Mesenchymal stem cell (in vitro differentiated cells and primary cell): Measurements from ENCODE around the gene UXS1.

ENCODE experiments used
- DNase-seq: peaks from one replicate; pipeline ENCODE4 v3.0.0-alpha.2; 2013
- H2AFZ ChIP-seq: one replicate; pipeline ENCODE4 v1.6.1; 2013; ENCODE audit warnings: low read depth, mild to moderate bottlenecking, control low read depth, inconsistent platforms, low read length, moderate library complexity
- H2AK5ac ChIP-seq: 2 replicates; pipeline ENCODE4 v1.6.1; 2013; ENCODE audit warnings: low read length, moderate library complexity, mild to moderate bottlenecking, inconsistent platforms; ENCODE audit not compliant: severe bottlenecking
- H2BK120ac ChIP-seq: one replicate; pipeline ENCODE4 v1.6.1; 2013; ENCODE audit warnings: low read depth, mild to moderate bottlenecking, inconsistent platforms, low read length, moderate library complexity
- H2BK12ac ChIP-seq, 2 experiments: one replicate each; pipeline ENCODE4 v1.6.1; 2013; ENCODE audit warnings: inconsistent platforms in 2 of 2, low read length in 2 of 2, mild to moderate bottlenecking in 2 of 2, moderate library complexity in 2 of 2, control low read depth in 1 of 2
- H2BK15ac ChIP-seq: one replicate; pipeline ENCODE4 v1.6.1; 2013; ENCODE audit warnings: mild to moderate bottlenecking, low read depth, inconsistent platforms; ENCODE audit not compliant: poor library complexity, severe bottlenecking
- H2BK5ac ChIP-seq: 2 replicates; pipeline ENCODE4 v1.6.1; 2013; ENCODE audit warnings: low read depth, mild to moderate bottlenecking, low read length, control low read depth, inconsistent platforms; ENCODE audit not compliant: poor library complexity, severe bottlenecking
- H3K14ac ChIP-seq, 2 experiments: one replicate each; pipeline ENCODE4 v1.6.1; 2013; ENCODE audit warnings: inconsistent platforms in 2 of 2, low read length in 2 of 2, control low read depth in 1 of 2, mild to moderate bottlenecking in 1 of 2, moderate library complexity in 1 of 2
- H3K18ac ChIP-seq, 2 experiments: one replicate each; pipeline ENCODE4 v1.6.1; 2013; ENCODE audit warnings: inconsistent platforms in 2 of 2, low read length in 2 of 2, control low read depth in 1 of 2, low read depth in 1 of 2, mild to moderate bottlenecking in 1 of 2
- H3K23ac ChIP-seq, 2 experiments: one replicate each; pipeline ENCODE4 v1.6.1; 2013; ENCODE audit warnings: inconsistent platforms in 2 of 2, low read length in 2 of 2, mild to moderate bottlenecking in 2 of 2, moderate library complexity in 2 of 2, control low read depth in 1 of 2
- H3K27ac ChIP-seq: 2 replicates; pipeline ENCODE4 v1.5.1; 2013; ENCODE audit warnings: mild to moderate bottlenecking, moderate library complexity, low read length, control low read depth, inconsistent platforms; ENCODE audit not compliant: poor library complexity, severe bottlenecking
- H3K27me3 ChIP-seq, 2 experiments: 2 replicates each; pipeline versions ENCODE4 v1.6.1 to v1.7.0; 2013; ENCODE audit warnings: low read length in 2 of 2, mild to moderate bottlenecking in 2 of 2, moderate library complexity in 2 of 2, control low read depth in 1 of 2, inconsistent platforms in 1 of 2; ENCODE audit not compliant: control insufficient read depth in 1 of 2, insufficient read depth in 1 of 2
- H3K36me3 ChIP-seq, 2 experiments: 2 replicates each; pipeline versions ENCODE4 v1.6.1 to v1.7.0; 2013; ENCODE audit warnings: low read length in 2 of 2, control low read depth in 1 of 2, inconsistent platforms in 1 of 2, low read depth in 1 of 2, mild to moderate bottlenecking in 1 of 2; ENCODE audit not compliant: insufficient read depth in 2 of 2, control insufficient read depth in 1 of 2
- H3K4ac ChIP-seq, 2 experiments: one replicate each; pipeline ENCODE4 v1.6.1; 2013; ENCODE audit warnings: inconsistent platforms in 2 of 2, low read length in 2 of 2, mild to moderate bottlenecking in 2 of 2, moderate library complexity in 2 of 2, control low read depth in 1 of 2, low read depth in 1 of 2
- H3K4me1 ChIP-seq: 2 replicates; pipeline ENCODE4 v1.6.1; 2013; ENCODE audit warnings: low read depth, low read length, control low read depth; ENCODE audit not compliant: control insufficient read depth, insufficient read depth
- H3K4me2 ChIP-seq: 2 replicates; pipeline ENCODE4 v1.6.1; 2013; ENCODE audit warnings: low read length, mild to moderate bottlenecking, inconsistent platforms; ENCODE audit not compliant: poor library complexity, severe bottlenecking
- H3K4me3 ChIP-seq, 2 experiments: 2 replicates each; pipeline versions ENCODE4 v1.5.1 to v1.7.0; 2013; ENCODE audit warnings: low read length in 2 of 2, mild to moderate bottlenecking in 2 of 2, control low read depth in 1 of 2, low read depth in 1 of 2; ENCODE audit not compliant: insufficient read depth in 1 of 2
- H3K79me1 ChIP-seq: replicated peaks from 2 replicates; pipeline ENCODE4 v1.6.1; 2013; ENCODE audit warnings: mild to moderate bottlenecking, control low read depth, low read length, inconsistent platforms; ENCODE audit not compliant: poor library complexity, severe bottlenecking
- H3K9ac ChIP-seq: 2 replicates; pipeline ENCODE4 v1.7.0; 2013; ENCODE audit warnings: mild to moderate bottlenecking, low read length, moderate library complexity
- H3K9me3 ChIP-seq: 2 replicates; pipeline ENCODE4 v1.7.0; 2013; ENCODE audit warnings: mild to moderate bottlenecking, low read length; ENCODE audit not compliant: control insufficient read depth
- H4K8ac ChIP-seq: one replicate; pipeline ENCODE4 v1.6.1; 2013; ENCODE audit warnings: inconsistent platforms, mild to moderate bottlenecking, low read length, moderate library complexity
- H4K91ac ChIP-seq: one replicate; pipeline ENCODE4 v1.6.1; 2013; ENCODE audit warnings: mild to moderate bottlenecking, low read length, inconsistent platforms
- WGBS: methylation state at CpG from one replicate; pipeline ENCODE4 v1.1.7; 2013; ENCODE audit warnings: mixed read lengths; 5-methylcytosine and 5-hydroxymethylcytosine counted together

Gene UXS1

DNA sequence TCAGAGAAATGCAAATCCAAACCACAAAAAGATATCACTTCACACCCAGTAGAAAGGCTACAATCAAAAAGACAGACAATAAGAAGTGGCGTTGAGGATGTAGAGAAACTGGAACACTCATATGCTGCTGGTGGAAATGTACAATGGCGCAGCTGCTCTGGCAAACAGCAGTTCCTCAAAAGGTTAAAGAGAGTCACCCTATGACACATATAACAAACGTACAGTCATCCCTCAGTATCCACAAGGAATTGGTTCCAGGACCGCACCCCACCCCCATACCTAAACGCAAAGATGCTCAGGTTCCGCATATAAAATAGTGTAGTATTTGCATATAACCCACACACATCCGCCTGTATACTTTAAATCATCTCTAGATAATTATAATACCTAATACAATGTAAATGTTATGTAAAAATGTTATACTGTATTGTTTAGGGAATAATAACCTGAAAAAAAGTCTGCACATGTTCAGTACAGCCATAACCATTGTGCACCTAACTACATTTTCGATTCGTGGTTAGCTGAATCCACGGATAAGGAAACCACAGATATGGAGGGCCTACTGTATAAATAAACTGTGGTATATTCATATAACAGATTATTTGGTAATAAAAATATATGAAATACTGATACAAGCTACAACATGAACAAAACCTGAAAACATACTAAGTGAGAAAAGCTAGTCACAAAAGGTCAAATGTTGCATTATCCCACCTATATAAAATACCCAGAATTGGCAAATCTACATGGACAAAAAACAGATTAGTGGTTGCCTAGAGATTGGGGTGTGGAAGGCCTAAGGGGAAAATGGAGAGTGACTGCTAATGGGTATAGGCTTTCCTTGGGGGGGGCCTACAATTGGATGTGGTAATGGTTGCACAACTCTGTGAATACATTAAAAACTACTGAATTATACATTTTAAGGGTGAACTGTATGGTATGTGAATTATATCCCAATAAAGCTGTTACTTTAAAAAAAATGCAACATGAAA is 37.5 kb downstream of the UXS1 start:
- H2BK5ac ChIP-seq = no peak overlapping the region
- H3K79me1 ChIP-seq = peaks cover 38% of the 10 kb centered on the region
- peaks cover 27% of the 10 kb centered on the region for H3K9me3 ChIP-seq
- no peak overlapping the region for H2AFZ ChIP-seq
- H3K27ac ChIP-seq = no peak overlapping the region
- H4K8ac ChIP-seq = no peak overlapping the region
- H3K36me3 ChIP-seq = peaks cover 28 to 53% of the 10 kb centered on the region in 2 experiments
- H3K4me3 ChIP-seq = no peak overlapping the region
- no peak overlapping the region for H3K9ac ChIP-seq
- no peak overlapping the region for H3K4me2 ChIP-seq
- H3K4me1 ChIP-seq = peaks cover 6% of the 10 kb centered on the region
- no peak overlapping the region for H2BK120ac ChIP-seq
- H2AK5ac ChIP-seq = no peak overlapping the region
- no peak overlapping the region for H3K14ac ChIP-seq
- no peak for DNase-seq
- no peaks in the 10 kb centered on the region for H3K27me3 ChIP-seq
- no peak overlapping the region for H3K23ac ChIP-seq
- H2BK12ac ChIP-seq = no peak overlapping the region
- WGBS = 78% methylated on average over 5 of the region's 10 CpGs
- H2BK15ac ChIP-seq = no peak overlapping the region
- H4K91ac ChIP-seq = no peak overlapping the region
- H3K4ac ChIP-seq = no peak overlapping the region
- no peak overlapping the region for H3K18ac ChIP-seq

DNA sequence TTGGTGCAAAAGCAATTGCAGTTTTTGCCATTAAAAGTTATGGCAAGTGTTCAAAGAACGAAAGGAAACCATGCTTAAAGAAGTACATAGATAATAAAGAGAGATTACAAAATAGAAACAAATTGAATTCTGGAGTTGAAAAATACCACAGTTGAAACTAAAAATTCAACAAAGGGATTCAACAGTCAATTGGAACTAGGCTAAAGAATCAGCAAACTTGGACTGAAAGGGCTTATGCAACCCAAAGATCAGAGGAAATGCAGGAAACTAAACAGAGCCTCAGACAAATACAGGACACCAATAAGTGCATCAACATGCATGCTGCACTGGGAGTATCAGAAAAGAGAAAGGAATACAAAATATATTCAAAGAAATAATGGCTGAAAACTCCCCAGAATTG is 40.3 kb downstream of the UXS1 start:
- Histone ChIP-seq H2AK5ac (no peak overlapping the region), H4K8ac (no peak overlapping the region), H2BK120ac (no peak overlapping the region), H2BK5ac (no peak overlapping the region), H2BK15ac (no peak overlapping the region), H2BK12ac (no peak overlapping the region), H3K79me1 (peaks cover 33% of the 10 kb centered on the region), H3K4me1 (no peaks in the 10 kb centered on the region), H3K4me3 (no peak overlapping the region), H4K91ac (no peak overlapping the region), H3K14ac (no peak overlapping the region), H2AFZ (no peak overlapping the region), H3K9me3 (peaks cover 27% of the 10 kb centered on the region), H3K27me3 (no peaks in the 10 kb centered on the region), H3K4ac (no peak overlapping the region), H3K23ac (no peak overlapping the region), H3K27ac (no peak overlapping the region), H3K18ac (no peak overlapping the region), H3K36me3 (peaks cover 14 to 47% of the 10 kb centered on the region in 2 experiments), H3K4me2 (no peak overlapping the region), H3K9ac (no peak overlapping the region)
- no CpG with 5 or more reads among the region's 1 CpG for WGBS
- DNase-seq = no peak

DNA sequence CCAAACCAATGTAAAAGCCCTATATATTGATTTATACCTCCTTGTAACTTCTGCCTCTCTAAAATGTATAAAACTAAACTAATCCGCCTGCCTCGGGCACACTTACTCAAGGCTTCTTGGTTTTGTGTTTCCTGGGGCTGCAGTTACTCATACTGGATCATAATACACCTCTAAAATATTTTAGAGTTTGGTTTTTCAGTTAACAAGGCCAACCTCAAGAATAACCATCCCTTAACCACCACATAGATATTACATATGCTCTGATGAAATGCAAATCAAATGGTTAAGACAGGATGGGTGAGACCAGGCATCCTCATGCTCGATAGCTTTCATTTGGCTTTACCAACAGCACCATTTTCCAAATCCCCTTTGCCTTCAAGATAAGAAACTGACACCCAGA is 46.4 kb downstream of the UXS1 start:
- Histone ChIP-seq H3K27ac (peak overlapping the region; percentile 93), H3K27me3 (no peaks in the 10 kb centered on the region), H3K4me1 (peaks cover 10% of the 10 kb centered on the region), H4K91ac (no peak overlapping the region), H3K4me2 (no peak overlapping the region), H3K23ac (no peak overlapping the region), H2BK12ac (no peak overlapping the region), H3K18ac (no peak overlapping the region), H4K8ac (no peak overlapping the region), H3K36me3 (peaks cover 11 to 24% of the 10 kb centered on the region in 2 experiments), H3K4me3 (no peak overlapping the region), H2AFZ (no peak overlapping the region), H2AK5ac (peak overlapping the region; percentile 80), H3K4ac (no peak overlapping the region), H3K9ac (no peak overlapping the region), H2BK120ac (no peak overlapping the region), H2BK5ac (no peak overlapping the region), H3K79me1 (peaks cover 17% of the 10 kb centered on the region), H3K9me3 (no peaks in the 10 kb centered on the region), H3K14ac (no peak overlapping the region), H2BK15ac (no peak overlapping the region)
- DNase-seq = no peak
- 96% methylated on average over 3 of the region's 3 CpGs for WGBS

DNA sequence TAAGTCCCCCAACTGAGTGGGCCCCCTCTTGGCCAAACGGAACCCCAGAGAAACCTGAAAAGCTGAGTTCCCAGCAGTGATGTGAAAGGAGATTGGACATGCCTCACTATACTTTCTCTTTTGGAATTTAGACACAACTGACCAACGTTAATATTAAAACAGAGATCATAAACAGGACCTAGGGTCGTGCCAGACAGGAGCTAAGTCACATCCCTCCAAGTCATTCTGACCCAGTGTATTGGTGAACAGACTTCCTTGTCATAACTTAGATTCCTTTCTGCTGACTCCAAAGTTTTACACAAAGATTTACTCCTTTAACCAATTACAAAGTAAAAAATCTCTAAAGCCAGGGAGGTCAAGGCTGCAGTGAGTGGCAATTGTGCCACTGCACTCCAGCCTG is 46.9 kb downstream of the UXS1 start:
- Histone ChIP-seq H3K23ac (no peak overlapping the region), H2BK12ac (no peak overlapping the region), H3K27ac (peak overlapping the region; percentile 93), H2AK5ac (peak overlapping the region; percentile 48), H2BK15ac (no peak overlapping the region), H3K9me3 (no peaks in the 10 kb centered on the region), H4K91ac (no peak overlapping the region), H4K8ac (peak overlapping the region; percentile 12), H3K4me1 (peaks cover 10% of the 10 kb centered on the region), H3K9ac (no peak overlapping the region), H3K4me3 (no peak overlapping the region), H3K18ac (no peak overlapping the region), H2BK120ac (no peak overlapping the region), H3K79me1 (peaks cover 19% of the 10 kb centered on the region), H3K27me3 (no peaks in the 10 kb centered on the region), H3K4me2 (no peak overlapping the region), H2BK5ac (peak overlapping the region; percentile 49), H2AFZ (no peak overlapping the region), H3K4ac (no peak overlapping the region), H3K36me3 (peaks cover 11 to 24% of the 10 kb centered on the region in 2 experiments), H3K14ac (no peak overlapping the region)
- WGBS = 21% methylated on average over 3 of the region's 3 CpGs
- DNase-seq = peak; percentile 44
